Measurements from ENCODE around the gene TIPARP.
"Not testable (repeated sequence)": the region's sequence is repeated elsewhere in the genome, so short reads cannot be mapped to it uniquely, and the experiment has no call there.

TIPARP gene

DNA sequence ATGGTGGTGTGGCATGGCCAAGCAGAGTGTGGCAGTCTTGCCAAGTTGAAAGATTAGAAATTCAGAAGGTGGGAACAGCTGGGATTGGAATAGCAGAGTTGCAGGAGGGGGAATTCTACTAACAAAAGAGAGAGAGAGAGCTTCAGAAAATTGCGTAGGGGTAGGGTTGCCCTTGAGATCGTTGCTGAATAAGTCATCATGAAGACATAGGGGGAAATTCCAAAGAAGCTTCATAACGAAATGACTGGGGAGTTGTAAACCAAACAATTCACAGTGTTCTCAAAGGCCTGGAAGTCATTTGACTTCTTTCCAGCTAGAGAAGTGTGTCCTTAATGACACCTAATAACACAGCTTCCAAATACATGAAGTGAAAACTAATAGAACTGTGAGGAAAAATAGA is 26.3 kb upstream of the TIPARP start:
- DNase-seq (ENCODE audit: low spot score) = no peak

DNA sequence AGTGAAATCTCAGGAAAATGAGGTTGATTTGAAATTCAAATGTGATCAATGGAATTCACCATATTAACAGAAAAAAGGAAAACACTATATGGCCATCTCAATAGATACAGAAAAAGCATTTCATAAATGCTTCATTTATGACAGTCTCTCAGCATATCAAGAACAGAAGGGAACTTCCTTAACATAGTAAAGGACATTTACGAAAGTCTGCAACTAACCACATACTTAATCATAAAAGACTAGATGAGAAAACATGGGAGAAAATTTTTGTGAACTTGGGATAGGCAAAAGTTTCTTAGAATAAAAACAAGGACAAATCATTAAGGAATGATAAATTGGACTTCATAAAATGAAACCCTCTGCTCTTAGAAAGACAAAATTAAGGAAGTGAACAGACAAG is 24.7 kb upstream of the TIPARP start:
- no peak for DNase-seq (ENCODE audit: low spot score)

DNA sequence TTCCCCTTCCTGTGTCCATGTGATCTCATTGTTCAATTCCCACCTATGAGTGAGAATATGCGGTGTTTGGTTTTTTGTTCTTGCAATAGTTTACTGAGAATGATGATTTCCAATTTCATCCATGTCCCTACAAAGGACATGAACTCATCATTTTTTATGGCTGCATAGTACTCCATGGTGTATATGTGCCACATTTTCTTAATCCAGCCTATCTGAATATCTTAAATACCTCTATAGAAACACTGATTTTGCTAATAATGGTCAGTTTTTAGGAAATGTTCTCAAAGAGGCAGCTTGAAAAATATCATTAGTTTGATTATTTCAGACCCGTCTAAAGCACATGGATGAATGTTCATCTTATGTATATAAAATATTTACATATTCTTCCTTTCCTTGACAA is 21.7 kb upstream of the TIPARP start:
- DNase-seq (ENCODE audit: low spot score) = not testable (repeated sequence)

DNA sequence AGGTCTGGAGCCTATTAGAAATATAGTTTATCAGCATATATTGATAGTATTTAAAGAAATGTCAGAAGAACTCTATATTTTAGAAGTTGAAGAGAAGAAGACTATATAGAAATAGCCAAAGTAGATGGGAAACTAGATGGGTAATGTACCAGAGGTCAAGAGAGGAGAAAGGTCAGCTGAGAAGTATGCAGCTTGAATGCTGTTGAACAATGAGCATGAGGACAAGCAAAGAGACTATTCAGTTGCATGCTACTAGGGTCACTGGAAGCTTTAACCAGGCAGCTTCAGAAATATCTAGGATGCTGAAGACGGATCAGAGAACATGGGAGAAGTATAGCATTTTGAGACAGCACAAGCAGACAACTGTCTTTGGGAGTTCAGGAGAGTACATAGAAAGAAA is 19.6 kb upstream of the TIPARP start:
- no peak for DNase-seq (ENCODE audit: low spot score)

DNA sequence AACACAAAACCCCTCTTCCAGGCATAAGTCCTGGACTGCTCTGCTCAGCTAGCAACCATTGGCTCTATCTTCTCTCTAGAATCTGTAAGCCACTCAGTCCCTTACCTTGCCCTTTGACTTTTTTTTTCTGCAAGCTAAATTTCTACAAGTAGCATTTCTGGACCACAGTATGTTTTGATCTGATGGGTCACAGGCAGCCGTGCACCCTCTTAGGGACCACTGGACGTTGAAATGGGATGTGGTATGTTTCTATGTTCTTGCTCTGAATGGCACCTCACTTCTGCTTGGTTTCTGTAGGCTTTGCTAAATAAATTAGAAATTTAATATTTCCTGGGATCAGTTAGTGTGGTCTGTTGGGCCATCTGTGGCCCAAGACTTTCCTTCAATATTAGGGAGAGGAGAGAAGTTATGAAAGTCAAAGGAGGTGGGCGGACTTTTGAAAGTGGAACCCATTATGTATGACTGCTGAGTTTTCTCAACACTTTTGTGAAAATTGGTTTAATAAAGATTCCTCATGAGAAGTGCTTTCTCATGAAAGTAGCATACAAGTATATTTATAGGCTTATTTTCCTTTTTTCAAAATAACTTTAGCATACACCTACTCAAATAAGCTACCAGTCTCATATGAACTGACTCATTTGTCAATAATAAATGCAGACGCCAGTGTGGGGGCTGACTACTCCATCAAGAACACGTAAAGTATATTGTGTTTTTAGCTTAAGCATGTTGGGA is 18.4 kb upstream of the TIPARP start:
- DNase-seq (ENCODE audit: low spot score) = no peak

DNA sequence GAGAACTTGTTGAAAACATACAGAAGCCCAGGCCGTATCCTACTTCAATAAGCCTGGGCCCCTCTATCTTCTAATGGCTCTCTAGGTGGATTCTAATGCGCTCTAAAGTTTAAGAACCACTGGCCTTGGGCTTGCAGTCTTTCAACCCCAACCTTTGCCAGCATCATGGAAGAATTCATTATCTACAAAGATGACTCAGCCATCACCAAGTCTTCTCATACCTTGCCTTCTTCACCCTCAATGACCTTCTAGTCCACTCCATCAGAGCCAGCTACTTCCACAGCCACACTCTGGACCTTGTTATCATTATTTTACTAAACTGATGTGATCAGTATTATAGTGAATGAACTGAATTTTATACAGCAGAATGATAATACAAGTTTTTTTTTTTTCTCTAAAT is 16.9 kb upstream of the TIPARP start:
- DNase-seq (ENCODE audit: low spot score) = no peak

DNA sequence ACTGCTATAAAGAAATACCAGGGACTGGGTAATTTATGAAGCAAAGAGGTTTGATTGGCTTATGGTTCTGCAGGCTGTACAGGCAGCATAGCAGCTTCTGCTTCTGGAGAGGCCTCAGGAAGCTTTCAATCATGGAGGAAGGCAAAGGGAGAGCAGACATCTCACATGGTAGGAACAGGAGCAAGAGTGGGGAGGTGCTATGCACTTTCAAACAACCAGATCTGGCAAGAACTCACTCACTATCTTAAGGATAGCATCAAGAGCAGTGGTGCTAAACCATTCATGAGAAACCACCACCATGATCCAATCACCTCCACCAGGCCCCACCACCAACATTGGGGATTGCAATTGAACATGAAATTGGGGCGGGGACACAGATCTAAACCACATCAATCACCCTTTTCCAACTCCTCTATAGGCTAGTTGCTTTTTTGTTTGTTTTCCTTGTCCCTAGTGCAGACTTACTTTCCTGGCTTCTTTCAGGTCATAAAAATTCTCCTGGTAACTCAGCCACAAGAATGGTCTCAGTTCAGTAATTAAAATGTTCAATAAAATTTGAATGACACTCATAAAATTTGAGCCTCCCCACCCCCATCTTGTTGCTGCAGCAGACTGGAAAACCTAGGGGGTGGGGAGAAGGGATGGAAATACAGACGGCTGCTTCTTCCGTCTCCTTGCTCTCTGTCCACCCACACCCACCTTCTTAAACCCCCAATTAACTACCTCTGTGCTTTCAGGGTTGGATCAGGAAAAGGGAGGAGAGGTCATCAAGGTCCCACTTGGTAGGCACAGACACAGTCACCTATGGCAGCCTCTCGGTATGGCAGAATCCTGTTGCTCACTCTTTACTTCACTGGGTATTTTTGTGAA is 16.3 kb upstream of the TIPARP start:
- no peak for DNase-seq (ENCODE audit: low spot score)

DNA sequence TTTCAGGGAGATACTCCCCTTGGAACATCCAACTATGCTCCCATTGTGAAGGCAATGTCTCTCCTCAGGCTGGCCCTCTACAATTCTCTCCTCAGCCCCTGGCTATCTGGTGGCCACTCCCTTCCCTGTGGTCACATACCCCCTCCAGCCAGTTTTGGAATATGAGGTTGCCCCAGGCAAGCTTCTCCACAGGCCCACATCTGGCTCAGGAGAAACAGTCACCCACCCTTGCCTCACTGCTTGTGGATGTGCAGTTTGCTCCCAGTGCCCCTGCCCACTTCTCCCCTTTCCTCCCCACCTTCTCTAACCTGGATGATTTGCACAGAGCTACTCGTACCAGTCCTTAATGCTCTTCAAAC is 15.7 kb upstream of the TIPARP start:
- DNase-seq (ENCODE audit: low spot score) = no peak

DNA sequence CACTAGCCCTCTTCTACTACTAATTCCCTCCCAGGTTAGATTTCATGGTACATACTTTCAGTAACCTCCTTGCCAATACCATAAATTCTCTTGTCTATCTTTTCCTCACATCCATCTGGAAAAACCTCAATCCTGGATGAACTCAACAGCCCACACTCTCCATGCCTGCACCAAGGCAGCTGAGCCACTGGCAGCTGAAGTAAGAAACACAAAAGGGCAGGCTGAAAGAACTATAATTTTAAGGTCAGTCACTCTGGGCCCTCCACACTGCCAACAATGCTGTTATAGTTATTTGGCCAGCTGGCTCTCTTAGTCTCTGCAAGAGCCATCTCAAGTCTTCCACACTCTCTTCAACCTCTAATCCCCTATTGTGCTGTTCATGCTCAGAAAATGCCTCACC is 15.1 kb upstream of the TIPARP start:
- no peak for DNase-seq (ENCODE audit: low spot score)

DNA sequence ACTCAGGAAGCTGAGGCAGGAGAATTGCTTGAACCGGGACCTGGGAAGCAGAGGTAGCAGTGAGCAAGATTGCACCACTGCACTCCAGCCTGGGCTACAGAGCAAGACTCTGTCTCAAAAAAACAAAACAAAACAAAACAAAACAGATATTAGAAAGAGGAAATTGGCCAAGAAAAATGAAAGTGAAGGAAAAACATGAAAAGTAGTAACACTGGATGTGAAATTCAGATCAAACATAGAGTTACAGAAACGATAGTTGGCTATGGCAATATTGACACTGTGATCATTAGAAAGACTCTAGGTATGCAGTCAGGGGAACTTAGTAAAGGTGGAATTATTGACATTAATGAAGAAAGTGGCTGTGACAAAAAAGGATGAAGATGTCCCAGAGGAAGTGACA is 13.2 kb upstream of the TIPARP start:
- no peak for DNase-seq (ENCODE audit: low spot score)

DNA sequence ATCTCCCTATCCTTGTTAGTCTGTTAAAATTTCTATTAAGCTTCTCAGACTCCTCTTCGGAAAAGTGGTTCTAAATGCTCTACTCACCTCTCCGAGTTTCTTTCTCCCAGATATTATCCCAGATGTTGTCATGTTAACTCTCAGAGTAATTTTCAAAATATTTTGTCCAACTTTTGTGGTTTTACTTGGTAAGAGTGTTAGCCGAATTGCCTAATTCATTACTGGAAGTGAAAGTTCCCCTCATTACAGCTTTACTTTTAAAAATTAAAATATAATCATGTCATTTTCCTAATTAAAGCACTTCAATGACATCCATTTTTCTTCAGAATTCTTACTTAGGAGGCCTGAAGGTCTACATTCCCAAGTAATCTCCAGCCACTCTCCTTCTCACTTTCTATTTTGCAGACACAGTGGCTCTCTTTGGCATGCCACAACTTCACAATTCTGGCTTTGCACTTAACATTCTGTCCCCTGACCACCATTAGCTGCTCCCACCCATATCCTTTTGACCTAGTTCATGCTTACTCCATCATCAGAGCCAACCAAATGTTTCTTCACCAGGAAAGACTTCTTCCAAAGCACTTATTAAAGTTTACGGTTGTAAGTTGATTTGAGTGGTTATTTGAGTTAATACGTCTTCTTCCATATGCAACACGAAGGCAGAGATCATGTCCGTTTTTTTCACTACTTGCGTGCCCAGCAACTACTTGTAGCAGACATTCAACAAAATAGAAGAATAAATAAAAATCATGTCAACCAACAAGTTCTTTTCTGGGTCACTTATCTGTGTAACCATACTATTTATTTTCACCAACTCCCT is 10.2 kb upstream of the TIPARP start:
- no peak for DNase-seq (ENCODE audit: low spot score)

DNA sequence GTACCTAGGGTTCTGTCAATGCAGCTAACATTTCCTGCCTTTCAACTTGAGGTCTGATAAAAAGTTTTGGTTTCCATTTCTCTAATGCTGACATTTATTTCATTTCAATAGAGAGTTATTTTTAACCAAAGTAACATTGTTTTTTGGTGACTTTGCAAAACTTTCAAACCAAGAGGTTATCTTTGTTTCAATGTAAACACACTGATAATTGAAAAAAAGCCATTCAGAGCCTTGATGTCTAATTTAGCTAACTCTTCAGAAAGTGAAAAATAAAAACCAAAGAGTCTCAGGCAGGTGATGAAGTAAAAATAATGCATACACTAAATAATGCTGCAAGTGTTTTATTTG is 9.6 kb upstream of the TIPARP start:
- no peak for DNase-seq (ENCODE audit: low spot score)

DNA sequence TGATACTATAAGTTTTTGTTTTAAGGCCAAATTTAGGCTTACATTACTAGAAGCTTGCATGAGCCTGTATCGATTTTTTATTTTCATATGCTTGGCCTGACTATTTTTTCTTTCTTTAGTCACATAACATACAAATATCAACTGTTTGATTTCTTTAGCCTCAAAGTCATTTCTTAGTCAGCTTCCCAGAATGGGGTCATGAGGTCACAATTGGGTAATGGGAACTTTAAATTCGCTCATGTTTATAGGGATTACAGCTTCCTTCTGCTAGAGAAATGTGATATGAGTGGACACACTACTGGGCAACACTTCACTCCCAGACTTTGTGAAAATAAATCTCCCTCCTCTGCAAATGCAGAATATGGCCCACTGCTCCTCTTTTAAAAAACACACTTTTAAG is 9.1 kb upstream of the TIPARP start:
- DNase-seq (ENCODE audit: low spot score) = no peak

DNA sequence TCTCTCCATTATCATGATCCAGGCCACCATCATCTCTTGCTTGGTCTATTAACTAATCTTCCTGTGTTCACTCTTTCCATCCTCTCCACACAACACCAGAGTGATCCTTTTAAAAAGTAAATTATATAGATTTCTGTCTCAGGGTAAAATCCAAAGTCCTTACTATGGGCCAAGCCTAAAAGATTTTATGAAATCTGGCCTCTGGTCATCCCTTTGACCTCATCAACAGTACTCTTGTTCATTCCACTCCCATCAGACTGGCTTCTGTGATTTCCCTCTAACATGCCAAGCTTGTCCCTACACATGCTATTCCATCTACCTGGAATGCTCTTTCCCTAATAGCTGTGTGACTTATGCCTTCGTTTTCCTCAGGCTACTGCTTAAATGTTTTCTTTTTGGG is 8.3 kb upstream of the TIPARP start:
- no peak for DNase-seq (ENCODE audit: low spot score)

DNA sequence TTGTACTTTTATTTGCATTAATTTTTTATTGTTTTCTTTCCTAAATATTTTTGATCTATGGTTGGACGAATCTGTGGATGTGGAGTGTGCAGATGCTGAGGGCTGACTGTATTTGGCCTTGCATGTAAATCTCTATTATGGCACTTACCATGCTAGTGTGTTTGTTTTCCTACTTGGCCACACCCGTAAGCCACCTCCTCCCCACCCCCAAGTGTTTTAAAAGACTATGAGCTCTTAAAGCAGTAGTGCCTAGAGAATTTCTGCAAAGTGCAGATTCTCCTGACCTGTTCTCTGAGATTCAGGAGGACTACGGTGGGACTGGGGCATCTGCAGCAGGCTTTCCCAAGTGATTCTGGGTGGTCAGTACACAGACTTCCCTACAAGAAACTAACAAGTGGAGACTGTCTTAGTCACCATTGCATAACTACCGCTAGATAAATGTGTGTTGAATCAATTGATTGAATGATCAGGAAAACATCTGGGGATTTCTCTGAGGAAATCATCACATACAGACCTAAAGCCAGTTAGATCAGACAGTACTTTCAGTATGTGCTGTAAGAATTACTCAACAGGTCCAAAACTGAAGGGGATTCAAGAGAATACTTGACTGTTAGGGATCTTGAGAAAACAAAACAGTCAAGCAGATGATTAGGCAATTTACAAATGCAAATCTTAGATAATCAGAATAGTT is 6.2 kb upstream of the TIPARP start:
- no peak for DNase-seq (ENCODE audit: low spot score)

DNA sequence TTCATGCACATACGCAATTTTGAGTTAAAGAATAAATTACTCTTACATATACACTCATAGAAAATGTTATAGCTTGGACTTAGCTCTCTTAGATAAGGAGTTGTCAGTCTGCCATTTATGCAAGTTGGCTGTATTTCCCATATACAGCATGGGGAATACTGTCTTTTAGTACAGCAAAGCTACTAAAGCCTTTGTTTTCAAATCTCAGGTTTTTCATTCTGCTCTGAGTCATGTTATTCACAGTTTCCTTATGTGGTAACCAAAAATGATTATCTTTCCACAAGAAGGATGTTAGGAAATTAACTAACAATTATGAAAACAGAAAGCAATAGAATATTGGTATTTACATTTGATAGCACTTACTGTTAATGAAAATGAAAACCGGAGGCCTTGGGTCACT is 4.3 kb upstream of the TIPARP start:
- no peak for DNase-seq (ENCODE audit: low spot score)

DNA sequence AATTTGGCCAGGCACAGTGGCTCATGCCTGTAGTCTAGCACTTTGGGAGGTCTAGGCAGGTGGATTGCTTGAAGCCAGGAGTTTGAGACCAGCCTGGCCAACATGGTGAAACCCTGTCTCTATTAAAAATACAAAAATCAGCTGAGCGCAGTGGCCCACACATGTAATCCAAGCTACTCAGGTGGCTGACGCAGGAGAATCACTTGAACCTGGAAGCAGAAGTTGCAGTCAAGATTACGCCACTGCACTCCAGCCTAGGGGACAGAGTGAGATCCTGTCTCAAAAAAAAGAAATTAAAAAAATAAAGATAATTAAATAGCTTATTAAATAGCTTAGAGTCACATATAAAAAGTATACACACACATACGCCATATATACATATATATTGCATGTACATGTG is 3.7 kb upstream of the TIPARP start:
- DNase-seq (ENCODE audit: low spot score) = no peak

DNA sequence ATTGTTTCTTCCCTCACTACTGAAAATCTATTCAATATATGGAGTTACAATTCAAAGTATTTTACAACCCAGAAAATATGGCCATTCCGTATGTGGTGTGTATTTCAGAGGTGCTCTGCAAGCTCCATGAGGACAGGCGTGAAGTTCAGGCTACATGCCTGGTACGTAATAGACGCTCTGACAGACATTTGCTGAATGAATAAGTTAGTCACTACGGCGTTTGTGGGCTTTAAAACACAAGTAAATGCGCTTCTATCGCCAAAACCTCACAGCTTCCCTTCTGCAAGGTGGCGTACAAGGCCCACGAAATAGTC is 701 bp upstream of the TIPARP start:
- DNase-seq (ENCODE audit: low spot score) = no peak

DNA sequence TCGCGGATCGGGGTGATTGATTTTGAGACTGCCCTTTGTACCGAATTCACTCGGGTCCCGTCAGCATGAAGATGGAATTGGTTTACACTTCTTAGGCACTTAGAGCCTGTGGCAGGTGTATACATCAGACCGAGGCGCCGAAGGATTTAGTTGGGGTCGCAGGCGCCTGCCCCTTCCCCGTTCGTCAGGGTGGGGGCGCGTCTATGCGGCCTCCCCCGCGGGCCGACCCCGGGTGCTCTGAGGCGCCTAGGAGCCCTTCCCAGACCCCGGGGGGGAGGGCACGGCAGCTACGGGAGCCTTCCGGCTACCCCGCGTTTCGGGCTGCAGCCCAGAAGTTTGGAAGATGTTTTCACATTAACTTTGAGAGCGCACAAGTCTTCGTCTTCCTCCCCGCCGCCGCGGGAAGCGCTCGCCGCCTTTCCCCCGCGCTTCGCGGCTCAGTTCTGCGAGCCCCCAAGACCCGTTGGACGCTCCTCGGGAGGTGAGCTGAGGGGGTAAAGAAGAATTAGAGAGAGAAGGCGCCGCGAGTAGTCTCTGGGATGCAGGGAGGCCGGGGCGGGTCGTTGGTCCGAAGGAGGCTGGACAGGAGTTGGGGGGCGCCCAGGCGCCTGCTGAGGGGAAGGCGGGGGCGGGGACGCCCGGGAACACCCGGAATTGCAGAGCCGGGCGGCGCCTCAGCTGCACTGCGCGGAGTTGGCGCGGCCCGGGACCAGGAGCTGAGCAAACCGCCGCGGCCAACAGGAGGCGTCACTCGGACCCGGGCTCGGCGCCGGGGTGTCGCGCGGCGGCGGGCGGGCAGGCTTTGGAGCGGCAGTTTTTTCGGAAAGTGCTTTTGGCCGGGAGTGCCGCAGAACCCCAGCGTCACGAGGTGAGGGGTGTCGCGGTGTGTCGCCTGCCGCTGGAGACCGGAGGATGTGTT is 780 bp downstream of the TIPARP start:
- DNase-seq (ENCODE audit: low spot score) = peak; percentile 44

DNA sequence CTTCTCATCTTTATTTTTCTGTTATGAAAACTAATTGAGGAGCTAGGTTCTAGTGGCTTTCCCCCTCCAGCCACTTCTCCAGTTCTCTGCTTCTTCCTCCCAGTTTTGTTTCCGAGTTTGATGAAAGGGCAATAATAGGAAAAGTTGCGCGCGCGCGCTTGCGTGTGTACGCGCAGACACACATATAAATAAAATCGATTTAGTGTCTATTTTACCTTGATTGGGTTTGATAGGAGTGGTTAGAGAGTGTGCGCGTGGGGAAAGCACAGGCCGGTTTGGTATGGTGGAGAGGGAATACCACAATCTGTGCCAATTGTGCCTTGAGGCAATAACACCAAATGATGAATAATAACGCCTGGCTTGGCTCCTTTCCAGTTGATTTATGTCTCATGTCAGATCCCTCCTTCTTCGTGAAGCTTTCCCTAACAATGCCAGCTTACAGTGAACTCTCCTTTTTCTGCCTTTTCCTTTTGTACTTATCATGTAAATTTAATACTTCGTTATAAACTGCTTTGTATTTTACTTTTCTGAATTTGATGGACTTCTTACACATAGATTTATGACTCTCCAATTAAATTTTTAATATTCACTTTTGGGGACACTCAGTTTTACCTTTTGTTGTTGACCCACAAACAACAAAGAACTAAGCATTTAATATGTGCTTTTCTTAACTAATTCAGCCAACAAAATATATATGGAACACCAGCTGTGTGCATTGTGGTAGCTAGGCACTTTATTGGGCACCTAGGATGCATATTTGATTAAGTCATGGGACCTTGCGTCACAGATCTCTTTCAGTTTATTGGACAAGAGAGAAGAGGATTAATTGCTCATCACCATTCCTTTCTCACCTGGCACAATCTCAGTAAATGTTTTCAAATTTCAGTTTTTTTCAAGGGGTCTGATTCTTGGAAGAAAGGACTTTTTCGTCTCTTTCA is 1.7 kb downstream of the TIPARP start:
- peak; percentile 64 for DNase-seq (ENCODE audit: low spot score)

All from hematopoietic multipotent progenitor cell treated with erythropoietin and hydrocortisone succinate and interleukin-3 and kit ligand, for 17 days (in vitro differentiated cells).